Measurements from ENCODE around the gene UPF2. TPM values are rescaled to one million over a fixed set of nuclear protein-coding genes. Genes with fewer than 3 reads are reported as not detected.

The UPF2 gene
- polyA plus RNA-seq, 1 donor (not counting 4 experiments of a cell fraction or from before 2014, with no cell fraction given): 20.3 TPM

DNA sequence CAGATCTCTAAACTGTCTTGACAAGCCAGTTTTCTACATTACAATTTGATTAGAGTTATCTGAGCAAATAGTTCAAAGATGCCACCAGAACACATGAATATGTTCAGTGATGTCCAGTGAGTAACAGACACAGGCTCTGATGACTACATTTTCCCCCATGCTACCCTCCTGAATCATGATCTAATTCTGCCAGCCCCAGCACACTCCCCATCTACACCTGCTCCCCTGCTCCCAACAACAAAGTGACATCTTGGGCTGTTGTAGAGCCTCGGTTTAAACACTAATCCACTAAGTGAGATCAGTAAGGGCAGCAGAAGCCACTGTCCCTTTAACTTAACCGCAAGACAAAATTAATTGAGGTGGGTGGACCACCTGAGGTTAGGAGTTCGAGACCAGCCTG, 114.9 kb downstream of the UPF2 start:
- H3K9me3 ChIP-seq (ENCODE audit: control insufficient read depth, low read depth, low read length): no peaks in the 10 kb centered on the region
- H2AFZ ChIP-seq (ENCODE audit: control insufficient read depth, low read length): no peak overlapping the region
- TF ChIP-seq, protein P1, sequence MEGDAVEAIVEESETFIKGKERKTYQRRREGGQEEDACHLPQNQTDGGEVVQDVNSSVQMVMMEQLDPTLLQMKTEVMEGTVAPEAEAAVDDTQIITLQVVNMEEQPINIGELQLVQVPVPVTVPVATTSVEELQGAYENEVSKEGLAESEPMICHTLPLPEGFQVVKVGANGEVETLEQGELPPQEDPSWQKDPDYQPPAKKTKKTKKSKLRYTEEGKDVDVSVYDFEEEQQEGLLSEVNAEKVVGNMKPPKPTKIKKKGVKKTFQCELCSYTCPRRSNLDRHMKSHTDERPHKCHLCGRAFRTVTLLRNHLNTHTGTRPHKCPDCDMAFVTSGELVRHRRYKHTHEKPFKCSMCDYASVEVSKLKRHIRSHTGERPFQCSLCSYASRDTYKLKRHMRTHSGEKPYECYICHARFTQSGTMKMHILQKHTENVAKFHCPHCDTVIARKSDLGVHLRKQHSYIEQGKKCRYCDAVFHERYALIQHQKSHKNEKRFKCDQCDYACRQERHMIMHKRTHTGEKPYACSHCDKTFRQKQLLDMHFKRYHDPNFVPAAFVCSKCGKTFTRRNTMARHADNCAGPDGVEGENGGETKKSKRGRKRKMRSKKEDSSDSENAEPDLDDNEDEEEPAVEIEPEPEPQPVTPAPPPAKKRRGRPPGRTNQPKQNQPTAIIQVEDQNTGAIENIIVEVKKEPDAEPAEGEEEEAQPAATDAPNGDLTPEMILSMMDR (optimal IDR thresholded peaks at IDR 0.05 in 1 of 3, IDR thresholded peaks at IDR 0.05 in 1 of 3, conservative IDR thresholded peaks at IDR 0.05 in 1 of 3; ENCODE audit: extremely low read depth in 1 of 3, insufficient read depth in 2 of 3, low read length in 3 of 3): no peak
- no peak for TF ChIP-seq EZH2 (IDR thresholded peaks at IDR 0.05; ENCODE audit: low read length)
- H3K27ac ChIP-seq (ENCODE audit: control insufficient read depth, insufficient read depth, low read length): no peak overlapping the region
- dilution Hi-C loops (cut with MboI; ENCODE audit: extremely low pct_ligation_motif_present, low sequenced_read_pairs): no loop called here
- no peaks in the 10 kb centered on the region for H3K4me1 ChIP-seq (ENCODE audit: control insufficient read depth, extremely low read depth, insufficient read depth, low read length)
- H4K20me1 ChIP-seq (ENCODE audit: control insufficient read depth, extremely low read depth, insufficient read depth, low read length): no peaks in the 10 kb centered on the region
- H3K4me2 ChIP-seq (ENCODE audit: control insufficient read depth, extremely low read depth, insufficient read depth, low read depth, low read length): no peak overlapping the region
- H3K36me3 ChIP-seq (ENCODE audit: control insufficient read depth in 2 of 2, extremely low read depth in 1 of 2, insufficient read depth in 2 of 2, low read length in 2 of 2): peaks cover 27 to 28% of the 10 kb centered on the region in 2 experiments
- no peaks in the 10 kb centered on the region for H3K79me2 ChIP-seq (ENCODE audit: control insufficient read depth, insufficient read depth, low read length)
- H3K9me1 ChIP-seq (ENCODE audit: control insufficient read depth, extremely low read depth, insufficient read depth, low read length): no peaks in the 10 kb centered on the region
- H3K9ac ChIP-seq (ENCODE audit: control insufficient read depth, extremely low read depth, insufficient read depth, low read length): no peak overlapping the region
- FAIRE-seq: no peak
- DNase-seq (ENCODE audit: low read depth, low spot score): no peak
- H3K4me3 ChIP-seq (ENCODE audit: control insufficient read depth in 2 of 3, extremely low read depth in 1 of 3, insufficient read depth in 2 of 3, low read depth in 1 of 3, low read length in 3 of 3): no peak overlapping the region
- H3K27me3 ChIP-seq (ENCODE audit: control insufficient read depth, extremely low read depth, insufficient read depth, low read length): no peaks in the 10 kb centered on the region

DNA sequence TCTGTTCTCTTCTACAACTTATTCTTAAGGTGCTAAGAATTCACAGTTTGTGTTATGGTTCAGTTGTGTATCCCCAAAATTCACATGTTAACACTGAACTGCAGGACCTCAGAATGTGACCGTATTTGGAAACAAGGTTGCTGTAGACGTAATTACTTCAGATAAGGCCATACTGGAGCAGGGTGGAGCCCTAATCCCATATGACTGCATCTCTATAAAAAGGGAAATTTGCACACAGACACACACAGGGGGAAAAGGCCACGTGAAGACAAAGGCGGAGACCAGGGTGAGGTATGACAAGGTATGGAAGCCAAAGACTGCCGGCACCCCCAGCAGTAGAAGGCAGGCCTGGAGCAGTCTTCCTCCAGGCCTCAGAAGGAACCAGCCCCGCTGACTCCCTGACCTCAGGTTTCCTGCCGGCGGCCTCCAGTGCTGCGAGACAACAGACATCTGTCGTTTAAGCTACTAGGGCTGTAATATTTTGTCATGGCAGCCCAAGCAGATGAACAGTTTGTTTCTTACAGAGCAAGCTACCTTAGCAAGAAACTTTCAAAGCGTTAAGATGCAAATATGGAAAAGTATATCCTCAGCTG, 120.7 kb downstream of the UPF2 start:
- FAIRE-seq (no peak), DNase-seq (ENCODE audit: low read depth, low spot score) (no peak)
- Histone ChIP-seq H3K9ac (ENCODE audit: control insufficient read depth, extremely low read depth, insufficient read depth, low read length) (no peak overlapping the region), H3K79me2 (ENCODE audit: control insufficient read depth, insufficient read depth, low read length) (no peaks in the 10 kb centered on the region), H2AFZ (ENCODE audit: control insufficient read depth, low read length) (no peak overlapping the region), H3K4me2 (ENCODE audit: control insufficient read depth, extremely low read depth, insufficient read depth, low read depth, low read length) (no peak overlapping the region), H3K36me3 (ENCODE audit: control insufficient read depth in 2 of 2, extremely low read depth in 1 of 2, insufficient read depth in 2 of 2, low read length in 2 of 2) (peaks cover 10 to 24% of the 10 kb centered on the region in 2 experiments), H3K9me1 (ENCODE audit: control insufficient read depth, extremely low read depth, insufficient read depth, low read length) (no peaks in the 10 kb centered on the region), H3K27me3 (ENCODE audit: control insufficient read depth, extremely low read depth, insufficient read depth, low read length) (no peaks in the 10 kb centered on the region), H3K4me1 (ENCODE audit: control insufficient read depth, extremely low read depth, insufficient read depth, low read length) (no peaks in the 10 kb centered on the region), H3K27ac (ENCODE audit: control insufficient read depth, insufficient read depth, low read length) (no peak overlapping the region), H4K20me1 (ENCODE audit: control insufficient read depth, extremely low read depth, insufficient read depth, low read length) (no peaks in the 10 kb centered on the region), H3K4me3 (ENCODE audit: control insufficient read depth in 2 of 3, extremely low read depth in 1 of 3, insufficient read depth in 2 of 3, low read depth in 1 of 3, low read length in 3 of 3) (no peak overlapping the region), H3K9me3 (ENCODE audit: control insufficient read depth, low read depth, low read length) (no peaks in the 10 kb centered on the region)
- dilution Hi-C loops (cut with MboI; ENCODE audit: extremely low pct_ligation_motif_present, low sequenced_read_pairs): no loop called here
- no peak for TF ChIP-seq EZH2 (IDR thresholded peaks at IDR 0.05; ENCODE audit: low read length)
- TF ChIP-seq, protein P1 (optimal IDR thresholded peaks at IDR 0.05 in 1 of 3, IDR thresholded peaks at IDR 0.05 in 1 of 3, conservative IDR thresholded peaks at IDR 0.05 in 1 of 3; ENCODE audit: extremely low read depth in 1 of 3, insufficient read depth in 2 of 3, low read length in 3 of 3): no peak
